MG63 (cell line): ENCODE data around the gene TXNDC5. TPM values are rescaled to one million over a fixed set of nuclear protein-coding genes. Genes with fewer than 3 reads are reported as not detected.
"Not testable (repeated sequence)": the region's sequence is repeated elsewhere in the genome, so short reads cannot be mapped to it uniquely, and the experiment has no call there.

Experiments used
- DNase-seq: peaks from one replicate; pipeline ENCODE4 v3.0.0-alpha.2; 2020
- H3K27me3 ChIP-seq: fragments of 250-450 bp; sonication (Bioruptor Pico); 2 replicates; pipeline ENCODE4 v1.5.1; 2020; ENCODE audit warnings: mild to moderate bottlenecking, moderate library complexity
- H3K36me3 ChIP-seq: fragments of 250-450 bp; sonication (Bioruptor Pico); 2 replicates; pipeline ENCODE4 v1.5.1; 2020; ENCODE audit warnings: mild to moderate bottlenecking, moderate library complexity
- H3K4me3 ChIP-seq: fragments of 250-450 bp; sonication (Bioruptor Pico); 2 replicates; pipeline ENCODE4 v1.5.1; 2020; ENCODE audit warnings: mild to moderate bottlenecking, moderate library complexity
- H3K9me3 ChIP-seq: fragments of 250-450 bp; sonication (Bioruptor Pico); 2 replicates; pipeline ENCODE4 v1.5.1; 2020; ENCODE audit warnings: mild to moderate bottlenecking, moderate library complexity
- total RNA-seq: library from RNA; depleted of rRNA; stranded (reverse); fragments of >200 nt; shearing (Covaris generic); gene quantifications from 2 replicates; pipeline ENCODE4 v1.2.3, GENCODE V29; 2014; ENCODE audit warnings: low replicate concordance

TXNDC5 gene
- total RNA-seq, 1 experiment from 2014 or later: 442 TPM

- H3K4me3 ChIP-seq: no peak overlapping the region
- no peaks in the 10 kb centered on the region for H3K9me3 ChIP-seq
- peaks cover 77% of the 10 kb centered on the region for H3K36me3 ChIP-seq
- DNase-seq: no peak
- H3K27me3 ChIP-seq: no peaks in the 10 kb centered on the region
Measured at GRCh38 chr6:7902867-7903266, 7.7 kb downstream of the TXNDC5 start.

- DNase-seq: no peak
- Histone ChIP-seq H3K9me3 (no peaks in the 10 kb centered on the region), H3K36me3 (peaks cover 81% of the 10 kb centered on the region), H3K4me3 (no peak overlapping the region), H3K27me3 (no peaks in the 10 kb centered on the region)
Measured at GRCh38 chr6:7902221-7902620, 8.4 kb downstream of the TXNDC5 start.

DNA sequence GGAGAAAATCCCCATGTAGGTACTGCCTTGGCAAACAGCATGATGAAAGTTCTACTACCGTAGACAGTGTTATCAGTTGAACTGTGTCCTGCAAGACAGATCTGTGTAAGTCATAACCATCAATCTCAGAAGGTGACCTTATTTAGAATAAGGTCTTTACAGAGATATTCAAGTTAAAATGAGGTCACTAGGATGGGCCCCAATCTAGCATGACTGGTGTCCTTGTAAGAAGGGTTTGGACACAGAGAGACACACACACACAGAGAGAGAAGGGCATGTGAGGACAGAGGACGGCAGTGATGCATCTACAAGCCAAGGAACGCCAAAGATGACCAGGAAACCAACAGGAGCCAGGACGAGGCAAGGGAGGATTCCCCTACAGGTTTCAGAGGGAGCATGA lies 8.8 kb downstream of the TXNDC5 start:
- Histone ChIP-seq H3K9me3 (no peaks in the 10 kb centered on the region), H3K27me3 (no peaks in the 10 kb centered on the region), H3K4me3 (no peak overlapping the region), H3K36me3 (peaks cover 85% of the 10 kb centered on the region)
- DNase-seq: no peak

GRCh38 chr6:7901056-7901455 lies 9.5 kb downstream of the TXNDC5 start:
- Histone ChIP-seq H3K27me3 (no peaks in the 10 kb centered on the region), H3K4me3 (no peak overlapping the region), H3K9me3 (no peaks in the 10 kb centered on the region), H3K36me3 (peaks cover 93% of the 10 kb centered on the region)
- no peak for DNase-seq

- H3K4me3 ChIP-seq: no peak overlapping the region
- no peak for DNase-seq
- peaks cover 94% of the 10 kb centered on the region for H3K36me3 ChIP-seq
Measured at GRCh38 chr6:7900621-7901020, 10.0 kb downstream of the TXNDC5 start.

GRCh38 chr6:7899889-7900213 lies 10.7 kb downstream of the TXNDC5 start:
- no peaks in the 10 kb centered on the region for H3K27me3 ChIP-seq
- peaks cover 95% of the 10 kb centered on the region for H3K36me3 ChIP-seq
- no peaks in the 10 kb centered on the region for H3K9me3 ChIP-seq
- H3K4me3 ChIP-seq: no peak overlapping the region
- DNase-seq: no peak

More at GRCh38 chr6:7900621-7901020, 10.0 kb downstream of the TXNDC5 start:
- H3K27me3 ChIP-seq: no peaks in the 10 kb centered on the region
- no peaks in the 10 kb centered on the region for H3K9me3 ChIP-seq

- Histone ChIP-seq H3K4me3 (no peak overlapping the region), H3K27me3 (no peaks in the 10 kb centered on the region), H3K36me3 (peaks cover 95% of the 10 kb centered on the region), H3K9me3 (no peaks in the 10 kb centered on the region)
- DNase-seq: no peak
Measured at GRCh38 chr6:7899101-7899888, 11.3 kb downstream of the TXNDC5 start.

GRCh38 chr6:7898193-7898586 lies 12.4 kb downstream of the TXNDC5 start:
- H3K4me3 ChIP-seq, H3K27me3 ChIP-seq, DNase-seq, H3K9me3 ChIP-seq: not testable (repeated sequence)
- H3K36me3 ChIP-seq: peaks cover 95% of the 10 kb centered on the region

GRCh38 chr6:7897461-7898192 lies 13.0 kb downstream of the TXNDC5 start:
- peaks cover 95% of the 10 kb centered on the region for H3K36me3 ChIP-seq
- H3K4me3 ChIP-seq: no peak overlapping the region
- H3K9me3 ChIP-seq: no peaks in the 10 kb centered on the region
- no peaks in the 10 kb centered on the region for H3K27me3 ChIP-seq
- no peak for DNase-seq

DNA sequence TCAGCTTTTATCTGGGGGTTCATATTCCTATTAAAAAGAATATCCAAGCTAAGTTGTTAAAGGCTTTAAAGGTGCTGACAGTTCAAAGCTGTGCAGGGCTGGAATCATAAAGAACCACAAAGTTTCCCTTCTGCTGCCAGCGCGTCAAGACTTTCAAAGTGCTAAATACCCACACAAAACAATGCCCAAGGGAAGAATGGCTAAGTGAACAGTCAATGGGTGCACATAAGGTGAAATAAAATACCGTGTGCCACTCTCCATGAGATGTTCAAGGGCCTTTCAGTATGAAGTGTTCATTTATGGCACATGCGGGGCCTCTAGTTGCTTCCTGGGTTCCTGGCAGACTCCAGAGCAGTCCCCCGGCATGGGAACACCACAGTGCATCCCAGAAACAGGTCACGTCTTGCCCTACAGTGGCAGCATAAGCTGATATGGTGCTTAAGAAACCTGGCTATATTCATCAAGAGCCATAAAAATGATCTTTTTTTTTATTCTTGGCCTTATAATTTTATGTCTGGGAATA lies 14.1 kb downstream of the TXNDC5 start:
- no peak for DNase-seq
- Histone ChIP-seq H3K36me3 (peaks cover 95% of the 10 kb centered on the region), H3K4me3 (no peak overlapping the region), H3K27me3 (no peaks in the 10 kb centered on the region), H3K9me3 (no peaks in the 10 kb centered on the region)

DNA sequence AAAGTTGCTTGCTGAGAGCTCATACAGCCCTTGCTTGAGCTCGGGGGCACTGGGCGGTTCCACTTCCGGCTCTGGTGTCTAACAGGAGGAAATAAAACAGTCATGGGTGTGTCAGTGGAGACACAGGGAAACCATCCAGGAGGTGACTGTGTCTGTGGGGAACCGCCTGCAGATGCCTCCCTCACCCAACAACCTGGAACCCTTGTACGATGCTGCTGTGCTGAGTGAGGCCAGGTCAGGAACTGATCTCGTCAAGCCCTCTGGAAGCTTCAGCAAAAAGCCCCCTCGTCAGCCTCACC lies 15.5 kb downstream of the TXNDC5 start:
- H3K9me3 ChIP-seq: no peaks in the 10 kb centered on the region
- peaks cover 98% of the 10 kb centered on the region for H3K36me3 ChIP-seq
- DNase-seq: no peak
- no peak overlapping the region for H3K4me3 ChIP-seq
- no peaks in the 10 kb centered on the region for H3K27me3 ChIP-seq

GRCh38 chr6:7894262-7895124 lies 16.1 kb downstream of the TXNDC5 start:
- Histone ChIP-seq H3K36me3 (peaks cover 98% of the 10 kb centered on the region), H3K4me3 (no peak overlapping the region), H3K27me3 (no peaks in the 10 kb centered on the region), H3K9me3 (no peaks in the 10 kb centered on the region)
- no peak for DNase-seq

- Histone ChIP-seq H3K9me3 (no peaks in the 10 kb centered on the region), H3K4me3 (no peak overlapping the region), H3K36me3 (peaks cover 97% of the 10 kb centered on the region), H3K27me3 (no peaks in the 10 kb centered on the region)
- DNase-seq: no peak
Measured at GRCh38 chr6:7893342-7893741, 17.2 kb downstream of the TXNDC5 start.

DNA sequence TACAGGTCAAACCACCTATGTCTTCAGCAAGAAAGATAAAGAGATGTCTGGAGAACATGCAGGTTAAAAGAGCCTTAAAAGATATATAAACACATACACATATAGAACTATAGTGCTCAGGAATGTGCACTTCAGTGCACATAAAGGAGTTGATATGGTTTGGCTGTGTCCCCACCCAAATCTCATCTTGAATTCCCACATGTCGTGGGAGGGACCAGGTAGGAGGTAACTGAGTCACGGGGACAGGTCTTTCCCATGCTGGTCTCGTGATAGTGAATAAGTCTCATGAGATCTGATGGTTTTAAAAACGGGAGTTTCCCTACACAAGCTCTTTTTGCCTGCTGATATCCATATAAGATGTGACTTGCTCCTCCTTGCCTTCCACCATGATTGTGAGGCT lies 18.2 kb downstream of the TXNDC5 start:
- not testable (repeated sequence) for H3K27me3 ChIP-seq, H3K9me3 ChIP-seq, DNase-seq, H3K4me3 ChIP-seq
- peaks cover 97% of the 10 kb centered on the region for H3K36me3 ChIP-seq

DNA sequence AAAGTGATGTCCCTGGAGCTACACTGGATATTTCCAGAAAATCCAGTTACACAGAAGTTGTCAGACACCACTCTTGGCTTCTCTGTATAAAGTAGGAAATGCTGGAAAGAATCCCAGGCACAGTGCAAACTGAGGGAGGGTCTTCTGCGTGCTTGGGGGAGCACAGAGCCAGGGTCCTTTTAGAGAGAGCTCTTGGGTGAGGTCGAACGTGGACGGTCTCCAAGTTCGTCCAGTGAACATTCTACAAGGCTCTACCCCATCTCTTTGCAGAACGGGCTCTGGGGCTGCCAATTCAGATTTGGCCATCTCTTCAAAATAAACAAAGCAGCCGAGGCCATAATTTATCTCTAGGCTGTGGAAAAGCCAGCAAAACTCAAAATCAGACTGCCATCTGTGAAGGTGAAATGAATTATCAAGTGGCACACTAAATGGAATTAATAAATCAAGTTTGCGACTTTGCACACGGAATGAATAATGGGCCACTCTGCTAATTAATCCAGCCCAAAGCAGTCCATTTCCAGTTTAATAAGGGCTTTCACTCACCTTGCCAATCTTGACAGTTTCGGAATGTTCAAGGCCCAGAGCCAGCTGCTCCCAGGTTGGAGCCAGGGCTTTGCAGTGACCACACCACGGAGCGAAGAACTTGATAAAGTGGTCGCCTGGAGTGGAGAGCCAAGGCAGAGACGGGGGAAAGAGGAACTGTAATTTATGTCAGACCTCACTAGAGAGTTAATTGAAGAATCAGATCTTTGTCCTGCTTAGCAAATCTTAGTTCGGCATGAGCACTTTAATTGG lies 19.3 kb downstream of the TXNDC5 start:
- no peaks in the 10 kb centered on the region for H3K27me3 ChIP-seq
- no peaks in the 10 kb centered on the region for H3K9me3 ChIP-seq
- H3K4me3 ChIP-seq: no peak overlapping the region
- DNase-seq: no peak
- peaks cover 97% of the 10 kb centered on the region for H3K36me3 ChIP-seq

DNA sequence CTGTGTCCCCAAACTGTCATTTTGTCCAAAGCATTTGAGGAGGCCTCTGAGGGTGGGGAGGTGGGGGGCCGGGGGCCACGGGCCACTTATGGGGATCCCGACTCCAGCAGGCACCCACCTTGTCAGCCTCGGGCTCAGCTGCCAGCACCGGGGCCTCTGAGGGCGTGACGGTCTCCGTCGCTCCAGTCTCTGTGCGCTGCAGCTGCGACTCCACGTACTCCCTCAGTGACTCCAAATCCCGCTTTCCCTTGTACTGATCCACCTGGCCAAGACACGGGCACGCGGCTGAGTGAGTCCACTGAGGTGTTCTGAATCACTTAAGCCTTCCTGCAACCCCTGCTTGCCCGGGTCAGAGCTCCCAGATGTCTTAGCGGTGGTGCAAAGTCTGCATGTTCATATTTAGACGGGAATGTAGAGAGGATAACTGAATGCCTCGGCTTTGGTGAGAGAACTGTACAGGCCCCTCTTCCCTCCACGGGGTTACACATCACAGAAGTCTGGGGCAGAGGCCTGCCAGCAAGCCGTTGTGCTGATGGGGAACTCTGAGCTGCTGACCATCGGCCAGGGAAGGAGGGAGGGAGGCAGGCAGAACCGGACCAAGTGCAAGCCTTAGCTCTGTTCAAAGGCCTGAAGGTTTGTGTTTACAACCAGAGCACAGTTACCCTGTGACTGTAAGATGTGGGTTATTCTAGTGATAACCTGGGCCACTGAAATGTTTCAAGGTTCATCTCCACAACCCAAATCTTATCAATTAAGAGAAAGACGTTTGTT lies 21.8 kb downstream of the TXNDC5 start:
- Histone ChIP-seq H3K4me3 (no peak overlapping the region), H3K9me3 (no peaks in the 10 kb centered on the region), H3K27me3 (no peaks in the 10 kb centered on the region), H3K36me3 (peaks cover 96% of the 10 kb centered on the region)
- DNase-seq: no peak
